DMS79 treated with DMSO at 0.1 percent for 48 hours (cell line): ENCODE data around the gene HSPH1.
"Not testable (repeated sequence)": the region's sequence is repeated elsewhere in the genome, so short reads cannot be mapped to it uniquely, and the experiment has no call there.

Experiments used
- DNase-seq: peaks from one replicate; lab custom pipeline; 2025; lab: John Stamatoyannopoulos, UW

The HSPH1 gene

DNA sequence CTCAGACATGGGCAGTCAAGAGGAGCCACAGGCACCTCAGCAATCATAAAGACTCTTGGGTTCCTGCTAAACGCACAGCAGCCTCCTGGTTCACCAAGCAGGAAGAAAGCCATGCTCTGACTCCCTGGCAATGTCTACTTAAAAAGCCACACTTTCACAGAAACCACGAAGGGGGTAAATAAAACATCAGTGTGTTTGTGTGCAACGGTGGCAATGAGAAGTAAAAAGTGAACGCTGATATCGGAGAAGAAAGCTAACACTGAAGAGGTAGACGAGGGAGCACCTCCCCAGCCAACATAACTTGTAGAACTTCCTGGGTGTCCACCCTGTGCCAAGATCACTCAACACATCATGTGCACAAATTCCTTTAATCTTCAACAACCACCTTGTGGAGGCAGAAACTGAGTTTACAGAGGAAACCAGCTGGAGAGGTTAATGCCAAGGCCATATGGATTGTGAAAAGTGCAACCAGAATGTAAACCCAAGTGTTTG, 30.2 kb downstream of the HSPH1 start:
- peak; percentile 39 for DNase-seq

DNA sequence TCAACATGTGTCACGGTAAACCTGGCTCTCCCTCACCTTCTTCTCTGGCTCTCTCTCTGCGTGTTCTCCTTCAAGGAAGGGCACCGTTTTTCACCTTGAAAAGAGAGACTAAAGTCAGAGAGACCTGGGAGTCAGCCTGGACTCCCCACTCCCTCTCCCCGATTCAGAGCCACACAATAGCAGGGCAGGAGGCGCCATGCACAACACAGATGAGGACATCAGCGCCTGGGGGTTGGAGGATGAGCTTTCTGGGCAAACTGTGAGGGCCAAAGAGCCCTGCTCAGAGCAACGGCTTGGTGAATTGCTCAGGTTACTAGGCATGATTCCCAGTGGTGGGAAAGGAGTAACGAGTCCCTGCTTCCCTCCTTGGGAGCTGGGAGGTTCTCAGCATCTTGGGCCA, 32.3 kb downstream of the HSPH1 start:
- DNase-seq, result no peak

DNA sequence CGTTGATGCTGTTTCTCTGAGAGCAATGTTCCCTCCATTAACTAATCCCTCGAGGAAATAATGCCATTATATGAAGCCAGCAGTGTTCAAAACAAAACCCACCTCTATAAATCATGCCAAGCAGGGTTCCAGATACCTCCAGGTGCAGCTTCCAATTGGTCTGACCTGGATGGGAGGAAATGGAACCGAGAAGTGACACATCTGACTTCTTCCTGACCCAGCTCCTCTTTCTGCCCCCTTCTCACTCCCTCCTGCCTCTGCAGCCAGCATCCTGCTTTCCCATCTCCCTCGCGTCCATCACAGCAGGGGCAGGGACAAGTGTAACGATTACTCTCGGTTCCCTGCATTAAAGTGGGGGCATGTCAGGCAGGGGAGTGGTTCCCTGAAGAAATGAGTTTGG, 37.5 kb downstream of the HSPH1 start:
- no peak for DNase-seq

DNA sequence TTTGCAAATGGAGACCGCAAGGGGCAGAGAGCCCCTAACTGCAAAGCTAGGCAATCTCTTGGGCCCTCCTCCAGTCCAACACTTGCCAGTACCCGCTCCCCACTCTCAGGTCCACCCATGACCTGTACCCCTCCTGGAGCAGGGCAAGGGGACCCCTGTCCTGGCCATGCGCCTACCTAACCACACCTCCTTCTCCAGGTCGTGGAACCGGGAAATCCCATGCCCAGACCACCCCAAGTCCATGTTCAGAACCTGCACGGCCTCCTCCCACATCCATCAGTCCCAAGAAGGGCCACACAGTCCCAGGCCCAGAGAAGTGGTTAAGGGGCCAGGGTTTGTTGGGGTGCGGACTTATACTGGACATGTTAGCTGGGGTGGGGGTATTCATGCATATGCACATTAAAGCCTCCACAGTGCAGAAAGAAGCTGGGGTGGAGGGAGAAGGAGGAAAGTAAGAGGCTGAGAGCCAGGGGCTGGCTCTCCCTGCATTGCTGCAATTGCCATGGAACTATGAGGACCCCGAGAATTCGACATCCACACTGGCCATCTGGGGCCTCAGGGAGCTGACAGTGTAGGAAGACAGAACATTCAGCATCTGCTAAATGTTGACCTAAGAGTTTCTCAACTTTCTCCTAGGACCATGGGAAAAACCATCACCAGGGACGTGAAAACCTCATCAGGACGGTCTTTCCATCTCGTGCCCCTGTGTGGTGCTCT, 39.0 kb downstream of the HSPH1 start:
- no peak for DNase-seq

DNA sequence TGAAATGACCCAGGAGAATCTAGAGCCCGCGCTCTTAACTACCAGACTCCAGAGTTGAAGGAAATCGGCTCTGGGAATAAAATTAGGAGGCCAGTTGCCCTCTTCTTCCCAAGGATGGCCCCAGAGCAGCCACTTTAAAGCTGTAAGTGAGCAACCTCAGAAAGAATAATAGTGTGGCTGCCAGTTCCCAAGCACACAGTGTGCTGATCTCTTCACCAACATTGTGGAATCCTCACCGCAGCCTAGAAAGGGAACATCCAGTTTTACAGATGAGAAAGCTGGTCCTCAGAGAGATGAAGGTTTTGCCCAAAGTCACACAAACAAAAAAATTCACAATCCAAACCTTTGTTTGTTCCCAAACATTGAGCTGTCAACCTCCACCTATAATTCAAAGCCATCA, 39.6 kb downstream of the HSPH1 start:
- no peak for DNase-seq

DNA sequence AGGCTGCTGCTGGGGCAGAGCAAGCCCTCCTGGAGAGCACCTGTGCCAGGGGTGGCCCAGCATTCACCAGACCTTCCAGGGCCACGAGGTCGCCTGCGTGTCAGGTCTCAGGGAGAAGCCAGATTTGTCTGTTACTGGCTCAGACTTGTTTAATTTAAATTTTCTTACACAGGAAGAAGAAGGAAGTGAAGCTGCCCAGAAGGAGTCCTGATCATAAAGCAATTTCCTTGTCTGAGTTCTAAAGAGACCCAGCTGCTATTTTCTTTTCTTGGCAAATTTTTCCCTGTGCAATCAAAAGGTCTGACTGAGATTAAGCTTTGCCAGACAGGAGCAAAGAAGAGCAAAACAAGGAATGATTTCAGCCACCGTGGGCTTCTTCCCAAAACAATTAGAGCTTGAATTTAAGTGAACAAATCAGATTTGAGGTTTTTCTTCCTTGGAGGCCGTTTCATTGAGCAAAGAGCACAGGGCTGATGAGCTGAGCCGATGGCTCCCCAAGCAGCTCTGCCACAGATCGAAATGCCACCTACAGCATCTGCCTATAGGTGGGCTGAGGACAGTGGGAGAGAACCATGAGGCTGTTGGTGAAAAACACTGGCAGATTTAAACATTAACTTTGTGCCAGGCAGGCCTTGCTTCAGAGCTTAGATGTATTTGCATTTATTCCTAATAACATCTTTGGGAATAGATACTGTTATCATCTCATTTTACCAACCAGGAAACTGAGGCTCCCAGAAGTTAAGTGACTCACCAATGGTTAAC, 40.1 kb downstream of the HSPH1 start:
- DNase-seq, result no peak

DNA sequence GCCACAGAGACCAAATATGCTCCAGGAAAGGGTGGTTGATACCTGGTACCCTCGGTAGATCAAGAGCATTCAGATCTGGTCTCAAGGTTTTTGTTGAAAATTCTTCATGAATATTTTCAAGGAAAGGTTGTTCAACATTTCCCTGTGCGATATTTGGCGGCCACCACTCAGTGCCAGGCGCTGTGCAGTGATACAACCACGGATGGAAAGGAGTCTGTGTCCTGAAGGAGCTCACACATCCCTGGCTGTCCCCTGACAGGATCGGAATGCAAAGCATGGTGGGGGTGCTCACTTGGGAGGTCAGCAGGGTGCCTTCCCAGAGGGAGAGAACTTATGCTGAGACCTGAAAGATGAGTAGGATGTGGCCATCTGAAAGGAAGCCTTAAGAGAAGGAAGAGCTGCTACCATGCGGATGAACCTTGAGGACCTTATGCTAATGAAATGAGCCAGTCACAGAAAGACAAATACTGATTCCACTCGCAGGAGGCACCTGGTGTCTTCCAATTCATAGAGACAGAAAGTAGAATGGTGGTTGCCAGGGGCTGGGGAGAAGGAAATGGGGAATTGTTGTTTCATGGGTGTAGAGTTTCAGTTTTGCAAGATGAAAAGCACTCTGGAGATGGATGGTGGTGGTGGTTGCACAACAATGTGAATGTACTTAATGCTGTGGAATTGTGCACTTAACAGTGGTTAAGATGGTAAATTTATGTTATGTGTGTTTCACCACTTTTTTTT, 41.6 kb downstream of the HSPH1 start:
- peak; percentile 12 for DNase-seq

DNA sequence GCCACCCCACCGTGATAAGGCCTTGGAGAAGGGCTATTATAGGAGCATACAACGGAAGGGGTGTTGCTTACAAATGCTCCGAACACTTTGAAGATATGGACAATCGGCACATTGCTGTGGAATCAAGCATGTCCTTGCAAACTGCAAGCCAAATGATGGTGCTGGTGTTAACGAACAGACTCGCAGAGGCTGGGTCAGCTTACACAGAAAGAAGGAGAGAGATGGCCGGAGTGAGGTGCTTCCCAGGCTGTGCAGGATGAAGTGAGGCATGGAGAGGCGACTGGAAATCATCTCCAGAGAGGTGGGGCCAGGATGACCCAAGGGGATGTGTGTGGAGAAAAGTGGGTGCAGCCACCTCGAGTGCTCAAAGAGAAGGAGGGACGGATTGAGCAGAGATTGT, 42.2 kb downstream of the HSPH1 start:
- no peak for DNase-seq

DNA sequence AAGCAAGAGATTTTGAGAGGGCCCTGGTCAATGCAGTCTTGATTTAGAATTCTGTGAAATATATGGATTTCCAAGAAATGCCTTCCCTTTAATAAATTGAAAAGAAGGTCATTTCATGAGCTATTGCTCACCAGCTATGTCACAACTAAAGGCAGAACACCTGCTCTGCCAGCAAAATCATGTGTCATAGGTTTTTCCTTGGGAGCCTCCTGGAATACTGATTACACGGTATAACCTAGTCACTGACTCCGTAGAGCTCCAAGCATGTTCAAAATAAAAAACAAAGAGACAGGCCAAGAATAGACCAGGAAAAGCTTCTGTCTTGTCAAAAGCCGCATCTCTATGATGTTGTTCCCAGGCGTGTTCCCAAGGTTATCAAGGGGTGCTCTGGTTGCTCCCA, 45.5 kb downstream of the HSPH1 start:
- no peak for DNase-seq

DNA sequence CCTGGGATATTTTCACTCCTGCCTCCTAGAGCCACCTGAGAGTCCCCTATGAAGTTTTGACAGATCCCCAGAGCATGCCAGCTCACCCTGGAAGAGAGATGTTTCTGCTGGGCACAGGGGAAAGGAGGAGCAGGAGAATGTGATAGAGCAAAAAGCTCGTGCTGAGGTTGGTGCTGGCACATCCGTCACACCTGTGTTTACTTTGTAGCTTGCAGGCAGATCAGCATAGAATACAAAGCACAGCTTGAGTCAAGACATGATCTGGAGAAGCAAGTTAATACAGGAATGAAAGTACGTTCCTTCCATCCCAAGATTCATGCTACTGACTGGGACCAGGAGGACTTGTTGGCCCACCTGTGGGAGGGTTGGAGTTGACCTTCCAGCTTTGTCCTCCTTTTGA, 46.1 kb downstream of the HSPH1 start:
- DNase-seq, result no peak

DNA sequence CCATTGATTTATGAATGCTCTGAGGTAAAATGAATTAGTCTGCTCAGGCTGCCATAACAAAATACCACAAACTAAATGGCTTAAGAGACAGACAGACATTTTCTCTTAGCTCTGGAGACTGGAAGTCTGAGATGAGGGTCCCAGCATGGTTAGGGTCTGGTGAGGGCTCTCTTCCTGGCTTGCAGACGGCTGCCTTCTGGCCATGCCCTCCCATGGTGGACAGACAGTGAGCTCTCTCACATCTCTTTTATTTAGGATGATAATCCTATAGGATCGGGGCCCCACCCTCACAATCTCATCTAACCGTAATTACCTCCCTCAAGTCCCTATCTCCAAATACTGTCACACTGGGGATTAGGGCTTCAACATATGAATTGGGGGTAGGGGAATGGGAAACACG, 47.1 kb downstream of the HSPH1 start:
- DNase-seq, result no peak

DNA sequence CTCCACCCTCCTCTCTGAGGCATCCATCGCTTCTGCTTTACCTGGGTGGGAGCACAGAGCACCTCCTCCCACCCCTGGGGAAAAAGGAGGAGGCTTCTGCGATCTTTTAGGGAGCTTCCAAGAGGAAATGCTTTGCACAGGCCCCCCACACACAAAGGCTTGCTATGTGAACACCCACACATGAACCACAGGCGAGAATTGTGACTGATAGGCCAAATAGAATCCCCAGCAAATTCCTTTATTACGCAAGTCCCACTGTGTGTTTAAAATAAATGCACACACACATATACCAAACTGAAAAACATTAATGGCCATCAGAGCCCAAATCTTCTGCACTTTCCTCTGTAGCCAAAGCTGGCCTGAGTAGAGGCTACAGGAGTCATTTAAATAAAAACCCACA, 50.6 kb downstream of the HSPH1 start:
- DNase-seq, result no peak

DNA sequence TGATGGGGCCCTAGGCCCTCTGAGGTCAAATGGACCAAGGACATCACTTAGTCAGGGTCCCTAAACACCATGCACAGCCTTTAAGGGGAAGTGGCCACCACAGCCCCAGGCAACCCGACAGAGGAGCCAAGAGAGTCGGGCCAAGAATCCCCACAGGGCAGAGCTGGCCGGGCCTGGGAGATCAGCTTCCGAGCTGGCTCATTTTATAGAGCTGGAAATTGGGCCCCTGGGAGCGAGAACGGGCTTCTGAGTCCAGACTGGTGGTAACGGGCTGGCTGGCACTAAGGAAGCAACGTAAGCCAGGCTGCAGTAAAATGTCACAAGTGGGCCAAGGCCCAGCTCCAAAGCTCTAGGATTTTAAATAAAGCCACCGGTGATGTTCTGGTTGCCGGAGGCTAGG, 51.1 kb downstream of the HSPH1 start:
- DNase-seq, result no peak

DNA sequence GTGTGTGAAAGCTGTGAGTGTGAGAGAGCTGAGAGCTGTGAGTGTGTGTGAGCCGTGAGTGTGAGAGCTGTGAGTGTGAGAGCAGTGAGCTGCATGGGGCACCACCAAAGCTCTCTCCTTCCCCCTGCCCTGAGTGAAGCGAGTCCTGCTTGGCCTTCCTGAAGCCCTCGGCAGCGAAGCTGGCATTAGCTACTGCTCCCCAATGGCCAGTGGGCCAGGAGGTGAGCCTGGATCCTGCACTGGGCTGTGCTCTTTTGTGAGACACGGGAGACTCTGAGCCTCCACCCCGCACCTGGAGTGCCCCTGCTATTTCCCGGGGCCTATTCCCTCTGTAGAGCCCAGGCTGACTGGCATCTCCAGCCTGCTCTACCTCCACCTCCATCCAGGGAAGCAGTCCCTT, 51.5 kb downstream of the HSPH1 start:
- DNase-seq, result no peak

DNA sequence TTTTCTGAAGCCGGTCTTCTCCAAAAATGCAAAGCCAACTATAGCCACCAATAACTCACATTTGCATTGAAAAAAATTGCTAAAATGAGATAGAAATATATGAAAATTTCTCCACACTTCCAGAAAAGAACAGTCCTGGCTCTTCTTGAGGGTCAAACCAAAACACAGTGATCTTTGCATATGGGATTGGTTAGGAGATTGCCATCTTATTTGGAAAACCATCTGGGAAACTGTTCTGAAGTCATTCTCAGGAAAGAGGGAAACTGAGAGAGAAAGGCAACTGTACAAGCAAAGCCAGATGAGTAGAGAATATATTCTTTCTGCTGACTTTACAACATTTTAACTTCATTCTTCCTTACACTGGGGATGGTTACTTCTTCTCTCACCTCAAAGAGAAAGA, 54.6 kb downstream of the HSPH1 start:
- DNase-seq, result no peak

DNA sequence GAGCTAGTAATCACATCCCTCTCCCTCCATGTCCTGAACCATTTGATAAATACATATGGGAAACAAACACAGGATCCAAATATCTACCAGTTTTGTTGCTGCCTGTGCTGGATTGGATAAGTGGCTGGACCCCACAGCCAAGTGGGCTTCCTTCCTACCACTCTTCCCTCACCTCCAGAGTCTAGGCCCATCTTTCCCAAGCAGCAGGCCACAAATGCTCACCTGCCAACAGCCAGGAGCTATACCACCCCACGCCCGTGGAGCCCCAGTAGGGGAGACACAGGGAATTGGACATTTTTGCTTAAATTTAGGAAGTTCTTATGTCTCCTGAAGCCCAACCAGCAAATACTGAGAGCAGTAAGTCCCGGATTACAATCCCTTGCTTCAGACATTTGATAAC, 55.8 kb downstream of the HSPH1 start:
- DNase-seq, result no peak

DNA sequence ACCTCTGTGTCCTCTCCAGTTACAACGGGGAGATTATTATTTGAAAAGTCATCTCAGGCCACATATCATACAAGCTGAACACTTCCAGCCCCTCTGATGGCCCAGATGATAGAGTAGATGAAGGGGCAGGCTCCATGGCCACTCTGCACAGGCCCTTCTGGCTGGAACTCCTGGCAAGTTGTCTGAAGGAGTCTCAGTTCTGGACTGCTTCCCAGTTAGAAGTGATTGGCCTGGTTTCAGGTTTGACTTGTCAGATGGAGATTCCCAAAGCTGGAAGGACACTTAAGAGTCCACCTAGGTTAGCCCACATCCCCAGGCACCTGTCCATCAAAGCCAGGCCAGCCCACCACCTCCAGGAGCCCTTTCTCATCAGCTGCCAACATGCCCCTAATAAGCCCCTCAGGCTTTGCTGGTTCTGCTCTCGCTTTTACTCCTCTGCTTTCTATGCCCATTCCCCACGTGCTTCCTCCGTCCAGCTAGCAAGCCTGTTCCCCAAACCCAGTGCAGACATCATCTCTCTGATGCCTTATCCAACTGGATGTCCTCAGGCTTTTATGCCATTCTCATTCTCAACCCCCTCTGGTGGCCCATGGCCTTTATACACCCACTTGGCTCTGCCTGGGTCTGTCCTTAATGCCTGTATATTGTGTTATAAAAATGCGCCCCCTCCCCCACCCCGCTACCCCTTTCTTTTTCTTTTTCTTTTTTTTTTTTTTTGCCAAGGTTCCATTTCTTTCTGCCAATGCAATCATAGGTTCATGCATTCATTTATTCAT, 56.5 kb downstream of the HSPH1 start:
- DNase-seq, result peak; percentile 15

DNA sequence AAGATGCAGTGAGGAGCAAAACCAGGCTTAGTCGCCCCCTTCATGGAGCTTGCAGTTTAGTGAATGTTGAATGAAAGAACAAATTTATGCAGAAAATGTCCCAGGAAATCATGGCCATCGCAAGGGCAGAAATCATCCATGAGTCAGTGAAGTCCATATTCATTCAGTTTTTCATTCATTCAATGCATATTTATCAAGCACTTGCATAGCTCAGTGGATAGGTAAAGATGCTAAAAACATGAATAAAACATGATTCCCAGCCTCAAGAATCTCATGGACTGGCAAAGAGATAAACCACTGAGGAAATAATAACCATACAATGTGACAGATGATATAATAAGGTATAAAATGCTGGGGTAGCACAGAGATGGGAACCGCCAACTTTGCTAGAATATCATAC, 58.8 kb downstream of the HSPH1 start:
- DNase-seq, result no peak

DNA sequence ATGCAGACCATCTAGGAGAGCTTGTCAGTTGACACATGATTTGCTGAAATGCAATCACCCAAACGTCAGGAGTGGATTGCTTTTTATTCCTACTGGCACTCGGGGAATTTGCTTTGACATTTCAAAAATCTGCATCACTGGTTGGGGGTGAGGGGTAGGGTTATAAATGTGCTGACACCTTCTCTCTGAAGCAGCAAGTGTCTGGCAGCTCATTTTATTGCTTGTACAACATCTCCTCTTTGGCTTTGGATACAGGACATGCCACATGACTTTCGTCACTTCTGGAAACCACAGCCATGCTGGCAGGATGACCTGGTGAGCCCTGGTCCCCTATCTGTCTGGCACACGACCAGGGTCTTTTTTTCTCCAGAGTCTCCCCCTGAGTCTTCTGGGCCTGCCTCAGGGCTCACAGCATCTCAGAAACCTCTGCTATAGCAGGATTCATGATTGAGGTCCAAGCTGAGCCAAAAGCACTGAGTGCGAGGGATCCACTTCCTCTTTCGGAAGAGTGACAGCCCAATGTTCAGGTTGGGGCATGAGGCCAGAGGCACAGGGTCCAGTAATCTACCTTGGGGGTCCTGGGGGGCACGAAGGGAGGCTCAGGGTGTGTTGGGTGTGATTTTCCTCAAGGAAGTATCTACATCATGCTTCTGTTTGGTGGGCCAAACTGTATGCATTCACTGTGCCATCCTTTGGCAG, 60.1 kb downstream of the HSPH1 start:
- DNase-seq, result no peak

DNA sequence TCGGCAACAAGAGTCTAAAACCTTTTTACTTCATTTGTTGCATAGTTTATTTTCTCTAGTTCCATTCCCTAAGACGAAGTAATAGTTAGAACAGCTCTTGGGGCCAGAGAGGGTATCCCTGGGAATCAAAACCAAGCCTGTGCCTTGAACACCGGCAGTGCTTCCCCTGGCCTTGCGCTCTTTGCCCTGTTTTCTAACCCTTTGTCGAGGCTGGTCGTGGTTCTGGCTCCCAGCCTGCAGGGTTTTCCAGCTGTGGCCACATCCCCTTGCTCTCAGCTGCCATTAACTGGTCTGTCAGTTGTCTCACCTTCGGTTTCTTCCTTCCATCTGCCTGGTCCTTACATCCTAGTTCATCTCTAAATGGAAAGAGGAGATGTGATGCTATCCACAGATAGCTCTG, 61.0 kb downstream of the HSPH1 start:
- DNase-seq, result no peak

DNA sequence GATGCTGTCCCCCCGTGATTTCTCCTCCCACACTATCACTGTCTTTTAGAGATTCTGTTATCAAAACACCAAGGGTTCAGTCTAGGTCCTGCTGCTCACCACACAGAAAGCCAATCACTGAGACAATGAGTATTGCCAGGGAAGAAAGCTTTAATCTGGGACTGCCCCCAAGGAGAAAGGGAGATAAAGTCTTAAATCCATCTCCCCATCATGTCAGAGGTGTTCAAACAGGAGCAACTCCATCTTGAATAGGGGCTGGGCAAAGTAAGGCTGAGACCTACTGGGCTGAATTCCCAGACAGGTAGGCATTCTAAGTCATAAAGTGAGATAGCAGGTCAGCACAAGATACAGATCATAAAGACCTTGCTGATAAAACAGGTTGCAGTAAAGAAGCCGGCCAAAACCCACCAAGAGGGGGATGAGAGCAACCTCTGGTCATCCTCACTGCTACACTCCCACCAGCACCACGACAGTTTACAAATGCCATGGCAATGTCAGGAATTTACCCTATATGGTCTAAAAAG, 63.7 kb downstream of the HSPH1 start:
- DNase-seq, result not testable (repeated sequence)
